ENCODE results near the gene FOXF2.

GRCh38 chr6:1420382-1420781, 31.0 kb downstream of the FOXF2 start:
- TF ChIP-seq, protein P1, sequence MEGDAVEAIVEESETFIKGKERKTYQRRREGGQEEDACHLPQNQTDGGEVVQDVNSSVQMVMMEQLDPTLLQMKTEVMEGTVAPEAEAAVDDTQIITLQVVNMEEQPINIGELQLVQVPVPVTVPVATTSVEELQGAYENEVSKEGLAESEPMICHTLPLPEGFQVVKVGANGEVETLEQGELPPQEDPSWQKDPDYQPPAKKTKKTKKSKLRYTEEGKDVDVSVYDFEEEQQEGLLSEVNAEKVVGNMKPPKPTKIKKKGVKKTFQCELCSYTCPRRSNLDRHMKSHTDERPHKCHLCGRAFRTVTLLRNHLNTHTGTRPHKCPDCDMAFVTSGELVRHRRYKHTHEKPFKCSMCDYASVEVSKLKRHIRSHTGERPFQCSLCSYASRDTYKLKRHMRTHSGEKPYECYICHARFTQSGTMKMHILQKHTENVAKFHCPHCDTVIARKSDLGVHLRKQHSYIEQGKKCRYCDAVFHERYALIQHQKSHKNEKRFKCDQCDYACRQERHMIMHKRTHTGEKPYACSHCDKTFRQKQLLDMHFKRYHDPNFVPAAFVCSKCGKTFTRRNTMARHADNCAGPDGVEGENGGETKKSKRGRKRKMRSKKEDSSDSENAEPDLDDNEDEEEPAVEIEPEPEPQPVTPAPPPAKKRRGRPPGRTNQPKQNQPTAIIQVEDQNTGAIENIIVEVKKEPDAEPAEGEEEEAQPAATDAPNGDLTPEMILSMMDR (IDR thresholded peaks at IDR 0.05) = no peak
- TF ChIP-seq EZH2 (IDR thresholded peaks at IDR 0.05; ENCODE audit: borderline replicate concordance, insufficient read depth, low read depth, low read length, poor library complexity, severe bottlenecking) = no peak

Data from B cell (primary cell).